ENCODE results near the gene HSPA1A. TPM values are rescaled to one million over a fixed set of nuclear protein-coding genes. Genes with fewer than 3 reads are reported as not detected.

Gene HSPA1A
- total and polyA plus RNA-seq, 9 of the 15 experiments (the other 6 are each of a cell fraction or from before 2014, with no cell fraction given) = 2.2 to 273 (median 107) TPM

GRCh38 chr6:31815025-31815838 is at the start of gene HSPA1A, which contains the start of gene HSPA1L (continued):
- TF ChIP-seq MGA (IDR thresholded peaks at IDR 0.05) (no peak), ZNF282 (CRISPR knock-in tag; IDR thresholded peaks at IDR 0.05) (no peak), ZNF41 (CRISPR knock-in tag; conservative IDR thresholded peaks at IDR 0.05) (0 out of 2 replicates have a peak, but pooled peaks have one; percentile 46), SMC3 (conservative IDR thresholded peaks at IDR 0.05; ENCODE audit: insufficient read depth, low read depth, low read length) (0 out of 2 replicates have a peak, but pooled peaks have one; percentile 6), ZFP30 (CRISPR knock-in tag; IDR thresholded peaks at IDR 0.05; ENCODE audit: borderline replicate concordance) (no peak; the same call in 1 of the 2 replicates), ATF2 (CRISPR knock-in tag; IDR thresholded peaks at IDR 0.05) (no peak), GATAD2A (IDR thresholded peaks at IDR 0.05) (peak; percentile 95), IFI16 (CRISPR knock-in tag; IDR thresholded peaks at IDR 0.05) (no peak), U2AF2 (optimal IDR thresholded peaks at IDR 0.05; ENCODE audit: low read depth, low read length) (no peak), DIDO1 (tag; IDR thresholded peaks at IDR 0.05; ENCODE audit: low read depth) (no peak), CXXC5 (CRISPR knock-in tag; IDR thresholded peaks at IDR 0.05) (peak; percentile 72), HDAC6 (IDR thresholded peaks at IDR 0.05; ENCODE audit: low read depth, low read length) (peak; percentile 96; the same call in 1 of the 2 replicates), TEAD1 (CRISPR knock-in tag; IDR thresholded peaks at IDR 0.05) (peak; percentile 59 to 91; a peak in 3 of 4 replicates), MBD2 (IDR thresholded peaks at IDR 0.05; ENCODE audit: borderline replicate concordance, low read depth) (peak; percentile 95), POLR2B (IDR thresholded peaks at IDR 0.05; ENCODE audit: low read depth, partially characterized antibody) (peak; percentile 100), ZKSCAN1 (IDR thresholded peaks at IDR 0.05; ENCODE audit: low read depth, low read length) (no peak)
